Measurements from ENCODE around the gene ARSI.

Gene ARSI

GRCh38 chr5:150311015-150311692 lies 8.4 kb upstream of the ARSI start:
- DNase-seq (ENCODE audit: low read depth in 2 of 2): no peak
- no peak for TF ChIP-seq CTCF (IDR thresholded peaks at IDR 0.05; ENCODE audit: low read depth, low read length)
- H3K4me3 ChIP-seq (replicated peaks in 1 of 2; ENCODE audit: low read depth in 2 of 2, low read length in 2 of 2): no peak overlapping the region

GRCh38 chr5:150310246-150310645 lies 7.5 kb upstream of the ARSI start:
- no peak overlapping the region for H3K4me3 ChIP-seq (replicated peaks in 1 of 2; ENCODE audit: low read depth in 2 of 2, low read length in 2 of 2)
- TF ChIP-seq CTCF (IDR thresholded peaks at IDR 0.05; ENCODE audit: low read depth, low read length): no peak
- no peak for DNase-seq (ENCODE audit: low read depth in 2 of 2)

GRCh38 chr5:150309886-150310239 lies 7.2 kb upstream of the ARSI start:
- no peak overlapping the region for H3K4me3 ChIP-seq (replicated peaks in 1 of 2; ENCODE audit: low read depth in 2 of 2, low read length in 2 of 2)
- TF ChIP-seq CTCF (IDR thresholded peaks at IDR 0.05; ENCODE audit: low read depth, low read length): no peak
- DNase-seq (ENCODE audit: low read depth in 2 of 2): no peak

- no peak overlapping the region for H3K4me3 ChIP-seq (replicated peaks in 1 of 2; ENCODE audit: low read depth in 2 of 2, low read length in 2 of 2)
- no peak for TF ChIP-seq CTCF (IDR thresholded peaks at IDR 0.05; ENCODE audit: low read depth, low read length)
- DNase-seq (ENCODE audit: low read depth in 2 of 2): no peak
Observed at GRCh38 chr5:150309101-150309885, 6.6 kb upstream of the ARSI start.

GRCh38 chr5:150307617-150308426 lies 5.1 kb upstream of the ARSI start:
- TF ChIP-seq CTCF (IDR thresholded peaks at IDR 0.05; ENCODE audit: low read depth, low read length): no peak
- no peak for DNase-seq (ENCODE audit: low read depth in 2 of 2)
- H3K4me3 ChIP-seq (replicated peaks in 1 of 2; ENCODE audit: low read depth in 2 of 2, low read length in 2 of 2): no peak overlapping the region

- no peak for DNase-seq (ENCODE audit: low read depth in 2 of 2)
- H3K4me3 ChIP-seq (replicated peaks in 1 of 2; ENCODE audit: low read depth in 2 of 2, low read length in 2 of 2): no peak overlapping the region
- no peak for TF ChIP-seq CTCF (IDR thresholded peaks at IDR 0.05; ENCODE audit: low read depth, low read length)
Observed at GRCh38 chr5:150306775-150307174, 4.1 kb upstream of the ARSI start.
